ENCODE measurements around the gene KIAA0825.

The KIAA0825 gene

GRCh38 chr5:94618493-94619328 lies at the start of gene KIAA0825, which contains the start of gene SLF1:
Gene KIAA0825, minus strand, starts transcription at chr5:94618604. Its CDS starts 81,478 bp downstream, at chr5:94537126.
Gene SLF1, plus strand, starts transcription at chr5:94618669. Its CDS starts 10,142 bp downstream, at chr5:94628811.
- TF ChIP-seq CTCF (IDR thresholded peaks at IDR 0.05; ENCODE audit: borderline replicate concordance, extremely low read depth, low read length, poor library complexity, severe bottlenecking) (peak; percentile 14), EZH2 (IDR thresholded peaks at IDR 0.05; ENCODE audit: borderline replicate concordance, low read depth, low read length, severe bottlenecking) (no peak)
- peak within 1 kb of the TSS; percentile 97 for H2AFZ ChIP-seq (ENCODE audit: low read depth, low read length)
- DNase-seq: peak; percentile 87
- H3K27me3 ChIP-seq (ENCODE audit: insufficient read depth, low read length, poor library complexity): no peaks in the 10 kb centered on the region
- peaks cover 62% of the 10 kb centered on the region for H3K79me2 ChIP-seq (ENCODE audit: insufficient read depth, low read length)
- peak within 1 kb of the TSS; percentile 71 to 94 for H3K4me3 ChIP-seq (ENCODE audit: low read depth in 1 of 2, low read length in 2 of 2)
- peak within 1 kb of the TSS; percentile 66 for H3K4me2 ChIP-seq (ENCODE audit: insufficient read depth, low read length)
- no peaks in the 10 kb centered on the region for H3K36me3 ChIP-seq (ENCODE audit: insufficient read depth, low read length)
- H3K9ac ChIP-seq (ENCODE audit: low read depth, low read length): peak within 1 kb of the TSS; percentile 76
- ATAC-seq (ENCODE audit: insufficient read depth, low read depth): peak; percentile 90
- peak within 1 kb of the TSS; percentile 88 for H3K27ac ChIP-seq (ENCODE audit: low read length)
- no peaks in the 10 kb centered on the region for H3K9me3 ChIP-seq (ENCODE audit: insufficient read depth, low read length, severe bottlenecking)
- H4K20me1 ChIP-seq (ENCODE audit: insufficient read depth, low read length): peaks cover 21% of the 10 kb centered on the region; the same call in 1 of the 2 replicates
- peaks cover 43% of the 10 kb centered on the region for H3K4me1 ChIP-seq (ENCODE audit: insufficient read depth, low read length)

- Histone ChIP-seq H3K4me1 (ENCODE audit: insufficient read depth, low read length) (no peaks in the 10 kb centered on the region), H3K27ac (ENCODE audit: low read length) (no peak overlapping the region), H4K20me1 (ENCODE audit: insufficient read depth, low read length) (no peaks in the 10 kb centered on the region), H3K4me2 (ENCODE audit: insufficient read depth, low read length) (no peak overlapping the region), H3K9ac (ENCODE audit: low read depth, low read length) (no peak overlapping the region), H3K36me3 (ENCODE audit: insufficient read depth, low read length) (peaks cover 55% of the 10 kb centered on the region), H3K27me3 (ENCODE audit: insufficient read depth, low read length, poor library complexity) (no peaks in the 10 kb centered on the region), H3K79me2 (ENCODE audit: insufficient read depth, low read length) (no peaks in the 10 kb centered on the region), H3K4me3 (ENCODE audit: low read depth in 1 of 2, low read length in 2 of 2) (no peak overlapping the region), H2AFZ (ENCODE audit: low read depth, low read length) (no peak overlapping the region), H3K9me3 (ENCODE audit: insufficient read depth, low read length, severe bottlenecking) (no peaks in the 10 kb centered on the region)
- ATAC-seq (ENCODE audit: insufficient read depth, low read depth) (no peak), DNase-seq (no peak)
- TF ChIP-seq CTCF (IDR thresholded peaks at IDR 0.05; ENCODE audit: borderline replicate concordance, extremely low read depth, low read length, poor library complexity, severe bottlenecking) (no peak), EZH2 (IDR thresholded peaks at IDR 0.05; ENCODE audit: borderline replicate concordance, low read depth, low read length, severe bottlenecking) (no peak)
Measured at GRCh38 chr5:94667937-94668336, 49.5 kb upstream of the KIAA0825 start.

- H3K4me1 ChIP-seq (ENCODE audit: insufficient read depth, low read length): no peaks in the 10 kb centered on the region
- H3K27me3 ChIP-seq (ENCODE audit: insufficient read depth, low read length, poor library complexity): no peaks in the 10 kb centered on the region
- TF ChIP-seq EZH2 (IDR thresholded peaks at IDR 0.05; ENCODE audit: borderline replicate concordance, low read depth, low read length, severe bottlenecking) (no peak), CTCF (IDR thresholded peaks at IDR 0.05; ENCODE audit: borderline replicate concordance, extremely low read depth, low read length, poor library complexity, severe bottlenecking) (no peak)
- H3K4me2 ChIP-seq (ENCODE audit: insufficient read depth, low read length): no peak overlapping the region
- peaks cover 75% of the 10 kb centered on the region for H3K36me3 ChIP-seq (ENCODE audit: insufficient read depth, low read length)
- H3K27ac ChIP-seq (ENCODE audit: low read length): no peak overlapping the region
- DNase-seq (no peak), ATAC-seq (ENCODE audit: insufficient read depth, low read depth) (no peak)
- H3K9ac ChIP-seq (ENCODE audit: low read depth, low read length): no peak overlapping the region
- peaks cover 5% of the 10 kb centered on the region; the same call in 1 of the 2 replicates for H4K20me1 ChIP-seq (ENCODE audit: insufficient read depth, low read length)
- H3K79me2 ChIP-seq (ENCODE audit: insufficient read depth, low read length): peaks cover 17% of the 10 kb centered on the region; the same call in 1 of the 2 replicates
- H2AFZ ChIP-seq (ENCODE audit: low read depth, low read length): no peak overlapping the region
- no peak overlapping the region for H3K4me3 ChIP-seq (ENCODE audit: low read depth in 1 of 2, low read length in 2 of 2)
- H3K9me3 ChIP-seq (ENCODE audit: insufficient read depth, low read length, severe bottlenecking): peaks cover 23% of the 10 kb centered on the region
Measured at GRCh38 chr5:94661086-94661485, 42.7 kb upstream of the KIAA0825 start.
